Midbrain (tissue), 1 donor: Measurements from ENCODE around the gene LAMB1.
"Not testable (repeated sequence)": the region's sequence is repeated elsewhere in the genome, so short reads cannot be mapped to it uniquely, and the experiment has no call there.

Experiments used
- DNase-seq: peaks from one replicate; lab custom pipeline; 2025; lab: John Stamatoyannopoulos, UW

Gene LAMB1

GRCh38 chr7:107917763-107918651, 85.0 kb downstream of the LAMB1 start:
- DNase-seq, result no peak

- DNase-seq, result no peak
Measured at GRCh38 chr7:107915541-107915940, 87.4 kb downstream of the LAMB1 start.

GRCh38 chr7:107914831-107915230, 88.1 kb downstream of the LAMB1 start:
- peak; percentile 12 for DNase-seq

- no peak for DNase-seq
Measured at GRCh38 chr7:107913851-107914250, 89.1 kb downstream of the LAMB1 start.

- no peak for DNase-seq
Measured at GRCh38 chr7:107911981-107912380, 91.0 kb downstream of the LAMB1 start.

- DNase-seq, result no peak
Measured at GRCh38 chr7:107909445-107909844, 93.5 kb downstream of the LAMB1 start.

- no peak for DNase-seq
Measured at GRCh38 chr7:107907790-107908189, 95.2 kb downstream of the LAMB1 start.

- no peak for DNase-seq
Measured at GRCh38 chr7:107902381-107902780, 100.6 kb downstream of the LAMB1 start.

- DNase-seq, result no peak
Measured at GRCh38 chr7:107900496-107901015, 102.4 kb downstream of the LAMB1 start.

- no peak for DNase-seq
Measured at GRCh38 chr7:107898997-107899594, 103.9 kb downstream of the LAMB1 start.

- not testable (repeated sequence) for DNase-seq
Measured at GRCh38 chr7:107892367-107892741, 110.6 kb downstream of the LAMB1 start.

- DNase-seq, result no peak
Measured at GRCh38 chr7:107891636-107892366, 111.2 kb downstream of the LAMB1 start.

GRCh38 chr7:107890962-107891635, 111.9 kb downstream of the LAMB1 start, which contains the start of gene DLD:
Gene DLD, plus strand, starts transcription at chr7:107891183. Its CDS starts 68 bp downstream, at chr7:107891251.
- peak; percentile 95 for DNase-seq

- peak; percentile 73 for DNase-seq
Measured at GRCh38 chr7:107890493-107890961, 112.4 kb downstream of the LAMB1 start.

GRCh38 chr7:107889992-107890391, 113.0 kb downstream of the LAMB1 start:
- no peak for DNase-seq

- not testable (repeated sequence) for DNase-seq
Measured at GRCh38 chr7:107887827-107888226, 115.1 kb downstream of the LAMB1 start.

GRCh38 chr7:107884066-107884818, 118.7 kb downstream of the LAMB1 start:
- DNase-seq, result no peak

GRCh38 chr7:107882766-107883165, 120.2 kb downstream of the LAMB1 start:
- DNase-seq, result no peak

GRCh38 chr7:107879400-107880035, 123.4 kb downstream of the LAMB1 start:
- DNase-seq, result peak; percentile 64

- DNase-seq, result no peak
Measured at GRCh38 chr7:107878636-107879035, 124.3 kb downstream of the LAMB1 start.
